HG03025 (cell line): ENCODE data around the gene SH3BGRL.
"Not testable (repeated sequence)": the region's sequence is repeated elsewhere in the genome, so short reads cannot be mapped to it uniquely, and the experiment has no call there.

ENCODE experiments used
- ATAC-seq: cut with Tn5 transposase; IDR thresholded peaks from one replicate; pipeline ENCODE4 v1.9.1; 2021; ENCODE audit warnings: mild to moderate bottlenecking, moderate library complexity; ENCODE audit not compliant: unreplicated experiment, low FRiP score

Gene SH3BGRL

DNA sequence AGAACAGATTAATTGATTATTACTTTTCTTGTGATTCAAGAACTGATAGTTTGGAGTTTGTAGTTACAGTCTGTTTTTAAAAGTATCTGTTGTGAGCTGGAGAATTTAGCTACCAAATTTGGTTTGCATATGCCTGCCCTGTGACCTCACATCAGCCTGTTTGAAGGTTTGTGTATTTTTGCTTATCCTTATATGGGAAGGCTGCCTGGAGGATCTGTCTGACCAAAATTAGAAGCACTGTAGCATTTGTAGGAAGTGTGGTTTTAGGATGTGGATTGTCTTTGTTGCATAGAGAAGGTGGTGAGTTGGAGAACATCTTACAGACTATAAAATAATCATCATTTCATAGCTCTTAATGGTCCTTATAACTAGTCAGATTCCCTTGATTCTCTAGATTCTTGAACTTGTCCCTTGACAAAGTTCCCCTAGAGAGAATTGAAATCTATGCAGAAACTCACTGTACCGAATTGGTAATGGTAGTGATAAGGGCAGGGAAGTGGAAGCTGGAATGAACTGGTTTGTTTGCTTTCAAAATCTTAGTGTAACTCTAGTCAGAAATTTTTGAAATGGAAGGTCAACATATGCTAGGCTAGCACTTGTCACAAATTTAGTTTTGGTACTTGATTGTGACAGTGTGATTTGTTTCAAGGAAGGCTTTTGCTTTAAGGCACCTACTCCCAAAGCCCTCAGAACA is 57.3 kb downstream of the SH3BGRL start:
- no peak for ATAC-seq

DNA sequence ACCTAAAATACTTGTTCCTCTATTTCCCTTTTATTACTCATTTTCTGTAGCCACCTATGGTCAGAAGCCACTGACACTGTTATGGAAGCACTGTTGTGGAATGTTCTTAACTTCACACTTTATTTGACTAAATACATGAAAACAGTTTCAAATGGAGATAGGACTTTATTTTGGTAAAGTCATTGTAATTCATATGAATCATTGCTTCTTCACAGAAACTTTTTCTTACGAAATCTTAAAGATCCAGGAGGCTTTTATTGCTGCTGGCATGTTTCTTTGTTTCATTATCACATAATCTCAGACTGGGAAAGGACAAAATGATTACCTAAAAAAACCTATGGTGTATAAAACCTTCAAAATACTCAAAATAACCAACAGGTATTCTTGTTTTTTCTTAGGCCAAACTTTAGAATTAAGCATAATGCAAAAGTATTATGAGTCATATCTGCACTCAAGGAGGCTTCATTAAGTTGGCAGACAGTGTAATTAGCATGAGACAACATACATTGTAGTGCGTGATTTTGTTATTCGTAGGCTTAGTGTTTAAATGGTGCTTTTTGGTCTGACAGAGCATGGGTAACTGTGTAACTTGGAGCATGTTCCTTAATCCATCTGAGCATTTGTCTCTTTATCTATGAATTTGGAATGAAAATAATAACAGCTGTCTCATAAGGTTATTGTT is 58.0 kb downstream of the SH3BGRL start:
- no peak for ATAC-seq

DNA sequence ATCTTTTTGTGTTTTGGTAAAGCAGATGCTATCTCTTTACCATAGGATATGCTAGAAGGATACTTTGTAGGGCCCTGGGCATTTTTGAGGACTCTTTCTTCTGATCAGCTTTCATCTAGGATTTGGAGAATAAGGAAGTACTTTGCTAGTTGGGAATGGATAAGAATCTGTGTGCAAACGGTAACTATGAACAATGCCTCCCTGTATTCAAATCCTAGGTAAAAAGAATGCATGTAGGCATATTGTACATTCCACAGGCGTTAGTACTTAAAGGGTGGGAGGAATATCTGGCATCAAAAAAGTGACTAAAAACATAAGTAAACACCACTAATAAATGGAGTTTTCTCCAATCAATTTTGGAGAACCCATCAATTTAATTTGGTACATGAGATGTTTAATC is 59.7 kb downstream of the SH3BGRL start:
- no peak for ATAC-seq

DNA sequence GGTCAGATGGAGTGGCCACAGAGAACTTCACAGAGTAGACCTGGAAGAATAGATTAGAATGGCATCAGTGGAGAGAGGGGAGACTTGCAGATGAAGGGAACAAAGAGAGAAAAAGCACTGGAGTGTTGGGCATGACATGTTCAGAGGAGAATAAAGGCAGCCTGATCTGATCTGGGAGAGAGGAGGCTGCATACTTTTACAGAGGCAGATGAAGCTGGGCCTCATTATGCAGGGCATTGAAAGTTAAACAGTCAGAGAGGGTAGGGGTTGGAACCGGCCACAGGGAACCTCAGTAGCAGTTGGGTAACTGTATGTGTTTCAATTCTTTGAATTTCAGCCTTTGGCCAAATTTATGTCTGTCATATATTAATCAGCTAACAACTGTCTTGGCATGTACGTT is 61.2 kb downstream of the SH3BGRL start:
- no peak for ATAC-seq

DNA sequence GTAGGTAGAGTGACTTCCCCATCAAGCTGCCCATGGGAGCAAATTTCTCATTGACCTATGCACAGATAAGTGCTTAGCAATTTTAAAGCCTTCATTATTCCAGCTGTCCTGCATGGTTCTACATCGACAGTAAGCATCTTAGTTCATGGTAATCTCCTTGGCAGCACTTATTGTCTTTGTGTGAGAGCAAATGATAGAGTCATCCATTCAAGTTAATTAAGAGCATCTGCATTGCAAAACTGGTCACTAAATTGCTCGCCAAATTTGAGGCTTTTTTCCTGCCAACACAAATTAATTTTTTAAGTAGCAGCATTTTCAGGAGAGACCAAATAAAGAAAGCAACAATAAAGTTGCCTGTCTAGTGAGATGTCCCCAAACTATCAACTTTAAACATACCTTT is 76.7 kb downstream of the SH3BGRL start:
- no peak for ATAC-seq

DNA sequence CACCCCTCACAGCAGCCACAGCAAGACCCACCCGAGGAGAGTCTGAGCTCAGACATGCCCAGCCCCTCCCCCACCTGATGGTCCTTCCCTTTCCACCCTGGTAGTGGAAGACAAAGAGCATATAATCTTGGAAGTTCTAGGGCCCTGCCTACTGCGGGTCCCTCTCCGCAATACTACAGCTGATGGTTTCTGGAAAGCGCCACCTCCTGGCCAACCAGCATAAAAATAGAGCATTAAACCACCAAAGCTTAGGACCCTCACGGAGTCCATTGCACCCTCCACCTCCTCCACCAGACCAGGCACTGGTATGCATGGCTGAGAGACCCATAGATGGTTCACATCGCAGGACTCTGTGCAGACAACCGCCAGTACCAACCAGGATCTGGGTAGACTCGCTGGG is 78.2 kb downstream of the SH3BGRL start:
- ATAC-seq = no peak

DNA sequence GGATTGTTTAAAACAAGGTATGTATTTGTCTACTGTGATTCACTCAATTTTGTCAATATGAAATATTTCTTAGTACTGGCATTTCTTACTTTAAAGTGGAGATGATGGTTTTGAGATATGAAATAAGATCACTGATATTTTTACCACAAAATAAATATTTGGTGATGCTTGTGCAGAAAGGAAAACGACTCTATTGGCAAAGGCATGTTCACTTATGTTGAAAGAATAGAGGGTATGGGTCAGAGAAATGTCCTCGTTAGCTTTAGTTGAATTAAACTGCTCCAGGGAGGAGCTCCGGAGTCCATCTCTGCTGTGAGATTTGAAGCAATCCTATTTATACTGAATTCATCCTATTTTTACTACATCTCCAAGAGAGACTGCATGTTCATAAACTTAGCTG is 84.2 kb downstream of the SH3BGRL start:
- ATAC-seq = no peak

DNA sequence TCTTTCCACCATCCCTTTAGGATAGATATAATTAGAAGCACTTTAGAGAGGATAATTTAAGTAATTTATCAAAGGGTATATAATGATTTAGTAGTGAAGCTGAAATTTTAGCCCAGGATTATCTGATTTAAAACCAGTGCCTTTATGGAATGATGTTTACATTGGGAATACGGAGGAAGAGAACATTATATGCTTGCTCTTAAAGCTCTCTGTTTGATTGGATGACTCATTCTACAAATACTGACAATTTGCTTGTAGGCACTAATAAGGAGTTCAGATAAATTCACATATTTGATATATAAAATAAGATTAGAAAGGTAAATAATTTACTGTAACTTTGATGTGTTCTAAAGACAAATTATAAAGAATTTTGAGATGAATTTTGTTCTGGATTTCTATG is 84.7 kb downstream of the SH3BGRL start:
- ATAC-seq = no peak

DNA sequence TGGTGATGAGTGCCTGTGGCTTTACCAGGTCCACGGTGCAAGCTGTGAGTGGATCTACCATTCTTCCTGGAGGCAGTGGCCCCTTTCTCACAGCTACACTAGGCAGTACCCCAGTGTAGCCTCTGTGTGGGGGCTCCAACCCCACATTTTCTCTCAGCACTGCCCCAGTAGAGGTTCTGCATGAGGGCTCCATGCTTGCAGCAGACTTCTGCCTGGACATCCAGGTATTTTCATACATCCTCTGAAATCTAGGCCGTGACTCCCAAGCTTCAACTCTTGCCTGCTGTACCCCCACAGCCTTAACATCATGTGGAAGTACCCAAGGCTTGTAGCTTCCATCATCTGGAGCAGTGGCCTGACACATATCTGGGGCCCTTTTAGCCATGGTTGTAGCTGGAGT is 90.1 kb downstream of the SH3BGRL start:
- ATAC-seq = no peak

DNA sequence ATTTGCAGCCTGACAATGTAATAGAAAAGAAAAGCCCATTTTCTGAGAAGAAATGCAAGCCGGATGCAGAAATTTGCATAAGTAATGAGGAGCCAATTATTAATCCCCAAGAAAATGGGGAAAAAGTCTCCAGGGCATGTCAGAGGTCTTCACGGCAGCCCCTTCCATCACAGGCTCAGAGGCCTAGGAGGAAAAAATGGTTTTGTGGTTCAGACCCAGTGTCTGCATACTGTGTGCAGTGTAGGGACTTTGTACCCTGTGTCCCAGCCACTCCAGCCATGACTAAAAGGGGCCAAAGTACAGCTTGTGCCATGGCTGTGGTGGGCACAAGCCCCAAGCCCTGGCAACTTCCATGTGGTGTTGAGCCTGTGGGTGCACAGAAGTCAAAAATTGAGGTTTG is 92.2 kb downstream of the SH3BGRL start:
- ATAC-seq = no peak

DNA sequence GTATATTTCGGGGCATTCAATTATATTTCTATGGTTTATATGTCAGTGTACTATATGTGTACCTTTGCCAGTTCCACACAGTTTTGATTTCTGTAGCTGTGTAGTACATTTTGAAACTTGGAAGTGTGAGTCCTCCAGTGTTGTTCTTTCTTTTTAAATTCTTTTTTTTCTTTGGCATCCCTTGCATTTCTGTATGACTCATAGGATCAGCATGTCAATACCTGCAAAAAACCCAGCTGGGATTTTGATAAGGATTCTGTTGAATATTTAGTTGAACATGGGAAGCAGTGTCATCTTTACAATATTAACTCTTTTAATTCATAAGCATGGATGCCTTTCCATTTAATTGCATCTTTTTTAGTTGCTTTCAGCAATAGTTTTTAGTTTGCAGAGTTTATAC is 100.0 kb downstream of the SH3BGRL start:
- no peak for ATAC-seq

DNA sequence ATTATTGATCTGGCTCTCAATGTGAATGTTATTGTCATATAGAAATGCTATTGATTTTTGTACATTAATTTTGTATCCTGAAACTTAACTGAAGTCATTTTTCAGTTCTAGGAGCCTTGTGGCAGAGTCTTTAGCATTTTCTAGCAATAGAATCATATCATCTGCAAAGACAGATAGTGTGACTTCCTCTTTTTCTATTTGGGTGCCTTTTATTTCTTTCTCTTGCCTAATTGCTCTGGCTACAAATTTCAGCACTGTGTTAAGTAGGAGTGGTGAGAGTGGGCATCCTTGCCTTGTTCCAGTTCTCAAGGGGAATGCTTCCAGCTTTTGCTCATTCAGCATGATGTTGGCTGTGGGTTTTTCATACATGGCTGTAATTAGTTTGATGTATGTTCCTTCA is 102.7 kb downstream of the SH3BGRL start:
- ATAC-seq = no peak

DNA sequence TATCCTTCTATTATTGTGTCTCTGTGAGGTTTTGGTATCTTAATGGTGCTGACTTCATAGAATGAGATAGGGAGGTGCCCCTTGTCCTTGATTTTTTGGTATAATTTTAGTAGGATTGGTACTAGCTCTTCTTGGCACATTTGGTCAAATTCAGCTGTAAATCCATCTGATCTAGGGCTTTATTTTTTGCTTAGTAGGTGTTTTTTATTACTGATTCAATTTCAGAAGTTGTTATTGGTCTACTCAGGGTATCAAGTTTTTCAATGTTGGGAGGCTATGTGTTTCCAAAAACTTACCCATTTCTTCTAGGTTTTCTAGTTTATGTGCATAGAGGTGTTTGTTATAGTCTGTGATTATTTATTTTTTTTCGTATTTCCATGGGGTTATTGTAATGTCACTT is 103.3 kb downstream of the SH3BGRL start:
- ATAC-seq = no peak

DNA sequence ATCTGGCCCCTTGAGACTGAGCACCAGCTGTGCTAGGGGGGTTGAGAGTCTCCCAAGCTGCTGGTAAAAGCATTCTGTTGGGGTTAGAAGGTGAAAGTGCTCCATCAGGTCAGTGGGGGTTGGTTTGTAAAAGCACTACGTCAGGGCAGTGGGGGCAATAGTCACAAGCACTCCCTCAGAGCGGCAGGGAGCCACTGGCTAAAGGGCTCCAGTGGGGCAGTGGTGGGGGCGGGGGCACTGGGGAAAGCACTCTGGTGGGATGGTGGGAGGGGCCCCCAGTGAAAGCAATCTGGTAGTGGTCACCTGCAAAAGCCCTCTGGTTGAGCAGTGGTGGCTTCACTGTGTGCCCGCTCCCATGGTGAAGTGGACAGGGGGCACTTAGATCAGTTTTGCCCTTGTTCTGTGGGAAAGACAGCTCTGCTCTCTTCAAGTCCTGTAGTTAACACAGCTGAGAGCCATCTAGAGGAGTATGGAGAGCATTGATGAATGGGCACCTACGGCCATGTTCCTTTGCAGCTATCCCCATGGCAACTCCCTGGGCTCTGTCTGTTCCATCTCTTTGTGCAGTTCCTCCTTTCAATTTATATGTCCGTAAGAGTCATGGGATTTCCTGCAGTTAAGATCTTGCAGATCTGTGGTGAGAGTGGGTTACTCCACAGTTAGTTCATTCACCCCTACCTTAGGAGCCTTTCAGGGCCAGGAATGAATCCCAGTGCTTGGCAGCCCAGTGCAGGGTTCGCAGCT is 106.4 kb downstream of the SH3BGRL start:
- no peak for ATAC-seq

DNA sequence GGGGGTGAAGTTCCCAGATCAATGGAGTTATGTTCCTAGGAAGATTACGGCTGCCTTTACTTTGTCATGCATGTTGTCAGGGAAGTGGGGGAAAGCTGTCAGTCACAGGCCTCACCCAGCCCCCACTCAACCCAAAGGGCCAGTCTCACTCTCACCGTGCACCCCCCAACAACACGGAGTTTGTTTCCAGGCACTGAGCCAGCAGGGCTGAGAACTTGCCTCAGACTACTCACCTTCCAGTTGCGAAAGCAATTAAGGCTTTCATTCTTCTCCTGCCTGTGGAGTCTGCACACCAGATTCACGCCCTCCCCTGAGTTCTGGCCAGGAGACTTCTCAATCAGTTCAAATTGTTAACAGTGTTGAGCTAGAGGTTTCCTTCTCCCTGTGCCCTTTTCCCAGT is 114.3 kb downstream of the SH3BGRL start:
- no peak for ATAC-seq

DNA sequence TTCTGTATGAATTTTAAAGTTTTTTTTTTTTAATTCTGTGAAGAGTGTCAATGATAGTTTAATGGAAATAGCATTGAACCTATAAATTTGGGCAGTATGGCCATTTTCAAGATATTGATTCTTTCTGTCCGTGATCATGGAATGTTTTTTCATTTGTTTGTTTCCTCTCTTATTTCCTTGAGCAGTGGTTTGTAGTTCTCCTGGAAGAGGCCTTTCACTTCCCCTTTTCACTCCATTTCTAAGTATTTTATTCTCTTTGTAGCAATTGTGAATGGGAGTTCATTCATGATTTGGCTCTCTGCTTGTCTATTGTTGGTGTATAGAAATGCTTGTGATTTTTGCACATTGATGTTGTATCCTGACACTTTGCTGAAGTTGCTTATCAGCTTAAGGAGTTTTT is 129.8 kb downstream of the SH3BGRL start:
- ATAC-seq = not testable (repeated sequence)

DNA sequence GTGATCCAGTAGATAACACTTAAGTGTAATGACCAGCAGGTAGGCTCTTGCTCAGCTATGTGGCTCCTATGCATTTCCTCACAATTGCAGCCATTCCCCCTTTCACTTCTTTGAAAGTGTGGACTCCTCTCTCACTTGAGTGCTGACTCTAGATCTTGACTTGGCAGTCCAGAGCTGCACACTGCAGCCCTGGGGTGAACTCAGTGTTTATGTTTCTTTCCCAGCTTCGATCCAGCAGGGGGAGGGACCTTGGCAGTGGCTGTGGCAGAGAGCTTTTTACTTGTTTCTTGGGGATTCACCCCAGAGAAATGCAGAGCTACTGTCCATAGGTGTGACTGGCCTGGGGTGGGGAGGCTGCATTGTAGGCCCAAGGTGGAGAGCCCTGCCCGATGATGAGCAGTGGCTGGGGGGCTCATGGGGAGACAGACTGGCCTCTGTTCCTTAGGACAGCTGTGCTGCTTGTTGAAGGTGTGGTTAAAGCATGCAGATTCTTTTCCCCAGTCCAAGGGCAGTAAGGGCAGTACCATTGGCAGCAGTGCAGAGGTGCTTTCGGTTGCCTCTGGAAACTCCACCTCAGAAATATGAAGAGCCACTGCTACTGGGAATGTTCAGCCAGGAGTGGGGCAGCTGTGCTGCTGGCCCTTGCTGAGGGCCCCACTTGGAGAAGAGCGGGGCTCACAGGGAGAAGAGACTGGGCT is 134.7 kb downstream of the SH3BGRL start:
- ATAC-seq = no peak

DNA sequence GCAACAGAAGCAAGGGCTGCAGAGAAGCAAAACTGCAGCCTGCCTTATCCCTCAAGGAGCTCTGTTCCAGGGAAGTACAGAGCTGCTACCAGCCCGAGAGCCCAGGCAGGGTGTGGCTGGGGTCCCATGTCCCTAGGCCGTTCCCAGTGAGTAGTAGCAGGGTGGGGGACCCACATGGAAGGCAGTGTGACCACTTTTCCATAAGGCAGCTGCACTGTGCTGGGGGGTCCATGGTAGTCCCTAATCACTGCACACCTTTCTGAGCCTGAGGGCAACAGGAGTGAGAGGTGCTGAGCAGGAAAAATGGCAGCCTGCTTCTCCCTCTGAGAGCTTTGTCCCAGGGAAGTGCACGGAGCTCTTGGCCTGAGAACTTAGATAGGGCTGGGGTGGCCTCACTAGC is 135.9 kb downstream of the SH3BGRL start:
- ATAC-seq = no peak

DNA sequence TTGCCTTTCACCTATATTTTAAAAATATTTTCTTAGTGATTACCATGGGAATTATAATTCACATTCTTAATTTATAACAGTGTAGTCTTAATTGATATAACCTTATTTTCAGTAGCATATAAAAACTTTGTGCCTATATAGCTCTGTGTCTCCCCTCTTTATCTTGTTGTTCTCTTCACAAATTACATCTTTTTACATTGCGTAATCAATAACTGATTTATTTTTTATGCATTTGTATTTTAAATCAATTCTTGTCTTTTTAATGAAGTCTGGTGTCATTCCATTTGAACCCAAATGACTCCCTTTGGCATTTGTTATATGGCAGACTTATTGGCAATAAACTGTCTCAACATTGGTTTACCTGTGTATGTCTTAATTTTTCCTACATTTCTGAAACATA is 137.0 kb downstream of the SH3BGRL start:
- ATAC-seq = no peak

DNA sequence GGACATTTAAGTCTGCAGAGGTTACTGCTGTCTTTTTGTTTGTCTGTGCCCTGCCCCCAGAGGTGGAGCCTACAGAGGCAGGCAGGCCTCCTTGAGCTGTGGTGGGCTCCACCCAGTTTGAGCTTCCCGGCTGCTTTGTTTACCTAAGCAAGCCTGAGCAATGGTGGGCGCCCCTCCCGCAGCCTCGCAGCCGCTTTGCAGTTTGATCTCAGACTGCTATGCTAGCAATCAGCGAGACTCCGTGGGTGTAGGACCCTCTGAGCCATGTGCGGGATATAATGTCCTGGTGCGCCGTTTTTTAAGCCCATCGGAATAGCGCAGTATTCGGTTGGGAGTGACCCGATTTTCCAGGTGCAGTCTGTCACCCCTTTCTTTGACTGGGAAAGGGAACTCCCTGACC is 143.4 kb downstream of the SH3BGRL start:
- ATAC-seq = not testable (repeated sequence)
